HCT116 (cell line): ENCODE results near the gene ITPKB. TPM values are rescaled to one million over a fixed set of nuclear protein-coding genes. Genes with fewer than 3 reads are reported as not detected.

Source experiments
- ATAC-seq: fragments of 200-7000 bp; cut with Tn5 transposase; 2 replicates; pipeline ENCODE4 v1.9.1; 2020; ENCODE audit warnings: mild to moderate bottlenecking, moderate library complexity
- BruUV-seq: library from RNA; stranded (reverse); fragments of 400-500 nt; replicated peaks from 2 replicates; lab custom pipeline; 2021; lab: Mats Ljungman, UMichigan
- CTCF ChIA-PET: fragments of 300-600 bp; sonication (Branson Sonifier 250); formaldehyde crosslinking; loops from one replicate; lab custom pipeline; 2021; ENCODE audit warnings: antibody characterized with exemption; lab: Charles Lee
- POLR2A ChIA-PET: fragments of 300-600, 350-600 bp; sonication (Branson Sonifier 250); formaldehyde crosslinking; loops from one replicate; lab custom pipeline; 2021; ENCODE audit warnings: antibody characterized with exemption; lab: Charles Lee
- RAD21 ChIA-PET, 2 experiments: fragments of 300-600 bp; sonication (Branson Sonifier 250); formaldehyde crosslinking; loops; one replicate each; lab custom pipeline; 2023; ENCODE audit warnings: low total read pairs in 2 of 2; ENCODE audit not compliant: uncharacterized antibody in 2 of 2, unreplicated experiment in 2 of 2, low non-redundant PET in 1 of 2; lab: Charles Lee
- DNase-seq: peaks from one replicate; pipeline ENCODE4 v3.0.0-alpha.2; 2010; ENCODE audit warnings: low read depth, low spot score
- H2AFZ ChIP-seq: fragments of 200-600 bp; shearing (Covaris generic), sonication (generic); 2 replicates; pipeline ENCODE4 v1.6.1; 2017; ENCODE audit warnings: low read depth, mixed run types, mixed read lengths, antibody characterized with exemption, low read length; ENCODE audit not compliant: poor library complexity, severe bottlenecking
- H3K27ac ChIP-seq: 2 replicates; pipeline ENCODE4 v1.5.1; 2012; ENCODE audit warnings: low read depth, low read length
- H3K27me3 ChIP-seq: fragments of 200-600 bp; sonication (generic); 2 replicates; pipeline ENCODE4 v1.6.1; 2016; ENCODE audit warnings: mixed run types, low read length, mixed read lengths; ENCODE audit not compliant: insufficient read depth
- H3K36me3 ChIP-seq, 2 experiments: fragments of 200-500 bp in 1 of 2; fragments of 200-600 bp in 1 of 2; sonication (Bioruptor generic) in 1 of 2; sonication (generic) in 1 of 2; 2 replicates each; pipeline versions ENCODE4 v1.5.1 to v1.6.1; 2014 to 2016; ENCODE audit warnings: low read length in 2 of 2, inconsistent platforms in 1 of 2, mixed read lengths in 1 of 2, mixed run types in 1 of 2; ENCODE audit not compliant: insufficient read depth in 2 of 2, control insufficient read depth in 1 of 2
- H3K4me1 ChIP-seq, 2 experiments: fragments of 200-600 bp in 1 of 2; sonication (generic) in 1 of 2; 2 replicates each; pipeline versions ENCODE4 v1.5.1 to v1.6.1; 2012 to 2017; ENCODE audit warnings: low read length in 2 of 2, inconsistent platforms in 1 of 2, mild to moderate bottlenecking in 1 of 2, mixed read lengths in 1 of 2, mixed run types in 1 of 2, moderate library complexity in 1 of 2; ENCODE audit not compliant: insufficient read depth in 2 of 2, control insufficient read depth in 1 of 2
- H3K4me2 ChIP-seq: fragments of 200-600 bp; sonication (generic); 2 replicates; pipeline ENCODE4 v1.6.1; 2017; ENCODE audit warnings: mixed run types, low read length, mixed read lengths
- H3K4me3 ChIP-seq, 2 experiments: fragments of 200-600 bp in 1 of 2; sonication (generic) in 1 of 2; replicated peaks in 1 of 2; 2 replicates each; pipeline ENCODE4 v1.5.1; 2011 to 2016; ENCODE audit warnings: low read length in 2 of 2, control low read depth in 1 of 2, low read depth in 1 of 2, mild to moderate bottlenecking in 1 of 2, mixed read lengths in 1 of 2, mixed run types in 1 of 2
- H3K79me2 ChIP-seq: fragments of 200-600 bp; sonication (generic); 2 replicates; pipeline ENCODE4 v1.6.1; 2017; ENCODE audit warnings: mild to moderate bottlenecking, mixed run types, low read length, moderate library complexity, mixed read lengths; ENCODE audit not compliant: insufficient read depth
- H3K9ac ChIP-seq: fragments of 200-600 bp; sonication (generic); 2 replicates; pipeline ENCODE4 v1.6.1; 2016; ENCODE audit warnings: low read length, mixed read lengths
- H3K9me2 ChIP-seq: fragments of 200-600 bp; sonication (generic), shearing (Covaris generic); 2 replicates; pipeline ENCODE4 v1.6.1; 2017; ENCODE audit warnings: mixed run types, mild to moderate bottlenecking, moderate library complexity; ENCODE audit not compliant: insufficient read depth
- H3K9me3 ChIP-seq, 2 experiments: fragments of 200-500 bp in 1 of 2; fragments of 200-600 bp in 1 of 2; sonication (Bioruptor generic) in 1 of 2; sonication (generic) in 1 of 2; 2 replicates each; pipeline ENCODE4 v1.6.1; 2014 to 2017; ENCODE audit warnings: low read length in 2 of 2, mixed read lengths in 2 of 2, inconsistent platforms in 1 of 2, low read depth in 1 of 2, mild to moderate bottlenecking in 1 of 2, mixed run types in 1 of 2, moderate library complexity in 1 of 2; ENCODE audit not compliant: control insufficient read depth in 1 of 2, insufficient read depth in 1 of 2
- H4K20me1 ChIP-seq: fragments of 200-600 bp; sonication (generic), shearing (Covaris generic); 2 replicates; pipeline ENCODE4 v1.6.1; 2017; ENCODE audit warnings: mixed run types, mild to moderate bottlenecking, moderate library complexity; ENCODE audit not compliant: insufficient read depth
- CBX3 ChIP-seq: IDR thresholded peaks from 2 replicates; pipeline ENCODE4 v1.6.1; 2012; ENCODE audit warnings: low read depth
- CEBPB ChIP-seq: IDR thresholded peaks from 2 replicates; pipeline ENCODE4 v1.6.1; 2012; ENCODE audit warnings: low read depth
- MAX ChIP-seq: IDR thresholded peaks from 2 replicates; pipeline ENCODE4 v1.6.1; 2012
- POLR2A ChIP-seq: IDR thresholded peaks from 2 replicates; pipeline ENCODE4 v1.7.0; 2011; ENCODE audit warnings: borderline replicate concordance; ENCODE audit not compliant: insufficient read depth, insufficient read length; ENCODE audit errors: extremely low read depth
- POLR2AphosphoS5 ChIP-seq: IDR thresholded peaks from 2 replicates; pipeline ENCODE4 v1.6.1; 2011; ENCODE audit warnings: mild to moderate bottlenecking, low read depth, low read length, moderate library complexity
- RAD21 ChIP-seq: IDR thresholded peaks from 2 replicates; pipeline ENCODE4 v1.6.1; 2012; ENCODE audit warnings: low read depth, mild to moderate bottlenecking
- SP1 ChIP-seq: IDR thresholded peaks from 2 replicates; pipeline ENCODE4 v1.6.1; 2012; ENCODE audit warnings: low read depth
- TCF7L2 ChIP-seq: IDR thresholded peaks from 2 replicates; pipeline ENCODE4 v1.7.0; 2011; ENCODE audit warnings: borderline replicate concordance, inconsistent platforms; ENCODE audit not compliant: insufficient read depth, insufficient read length; ENCODE audit errors: extremely low read depth
- YY1 ChIP-seq: IDR thresholded peaks from 2 replicates; pipeline ENCODE4 v1.6.1; 2011; ENCODE audit warnings: low read length, low read depth, moderate library complexity, mild to moderate bottlenecking; ENCODE audit not compliant: insufficient replicate concordance; ENCODE audit errors: extremely low read depth
- ZBTB33 ChIP-seq: IDR thresholded peaks from 2 replicates; pipeline ENCODE4 v1.6.1; 2011; ENCODE audit warnings: mild to moderate bottlenecking, low read length, moderate library complexity; ENCODE audit not compliant: insufficient replicate concordance; ENCODE audit errors: extremely low read depth
- ZFX ChIP-seq: fragments of 450-650 bp; IDR thresholded peaks from 2 replicates; pipeline ENCODE4 v1.6.1; 2017
- ZNF274 ChIP-seq: fragments of 200-500 bp; sonication (Bioruptor generic); IDR thresholded peaks from 2 replicates; pipeline ENCODE4 v1.6.1; 2014; ENCODE audit warnings: mild to moderate bottlenecking, low read depth, low read length, inconsistent platforms
- intact Hi-C: fragments of 100-400 bp; cut with micrococcal nuclease; formaldehyde crosslinking; loops from 2 replicates; pipeline ENCODE4 v1.10.0; 2022
- total RNA-seq: library from RNA; stranded (reverse); gene quantifications from one replicate; pipeline ENCODE4 v1.2.1, GENCODE V29; 2021; ENCODE audit not compliant: unreplicated experiment
- TF ChIP-seq, protein P1 (sequence below), 3 experiments: fragments of 200-600 bp in 1 of 3; sonication (generic) in 1 of 3; IDR thresholded peaks in 2 of 3; conservative IDR thresholded peaks in 1 of 3; 2 replicates each; pipeline ENCODE4 v1.5.1; 2012 to 2017; ENCODE audit warnings: low read depth in 2 of 3, low read length in 2 of 3, antibody characterized with exemption in 1 of 3, borderline replicate concordance in 1 of 3, control low read depth in 1 of 3, mild to moderate bottlenecking in 1 of 3, mixed read lengths in 1 of 3, mixed run types in 1 of 3, moderate library complexity in 1 of 3; ENCODE audit not compliant: insufficient read depth in 1 of 3

ITPKB gene
- total RNA-seq, 1 experiment from 2014 or later: 4.4 TPM

DNA sequence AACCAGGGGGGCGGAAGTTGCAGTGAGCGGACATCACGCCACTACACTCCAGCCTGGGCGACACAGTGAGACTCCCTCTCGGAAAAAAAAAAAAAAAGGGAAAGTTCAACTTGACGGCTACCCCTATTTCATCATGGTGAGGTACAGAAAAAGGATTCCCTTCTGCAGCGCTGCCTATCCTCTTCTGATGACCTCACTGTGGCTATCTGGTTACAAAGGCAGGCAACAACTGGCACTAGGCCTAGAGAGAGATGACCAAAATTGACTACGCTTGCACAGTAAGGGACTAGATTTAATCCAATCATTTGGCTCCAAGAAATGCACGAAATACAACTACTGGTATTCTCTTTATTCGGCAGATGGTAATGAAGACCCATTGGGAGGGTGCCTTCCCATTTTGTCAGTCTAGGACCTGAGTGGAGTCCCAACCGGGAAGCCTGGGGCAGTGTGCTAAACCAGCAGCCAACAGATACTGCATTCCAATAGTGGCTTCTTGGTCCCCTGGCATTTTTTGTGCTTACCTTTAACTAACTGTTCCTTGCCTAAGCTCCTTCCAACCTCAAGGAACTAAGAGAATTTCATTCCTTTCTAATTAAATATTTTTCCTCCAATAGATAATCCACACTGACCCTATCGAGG lies 36.6 kb downstream of the ITPKB start:
- no peaks in the 10 kb centered on the region for H3K9me2 ChIP-seq
- H3K4me3 ChIP-seq: no peak overlapping the region
- H4K20me1 ChIP-seq: no peaks in the 10 kb centered on the region
- H3K79me2 ChIP-seq: no peaks in the 10 kb centered on the region
- TF ChIP-seq, protein P1, sequence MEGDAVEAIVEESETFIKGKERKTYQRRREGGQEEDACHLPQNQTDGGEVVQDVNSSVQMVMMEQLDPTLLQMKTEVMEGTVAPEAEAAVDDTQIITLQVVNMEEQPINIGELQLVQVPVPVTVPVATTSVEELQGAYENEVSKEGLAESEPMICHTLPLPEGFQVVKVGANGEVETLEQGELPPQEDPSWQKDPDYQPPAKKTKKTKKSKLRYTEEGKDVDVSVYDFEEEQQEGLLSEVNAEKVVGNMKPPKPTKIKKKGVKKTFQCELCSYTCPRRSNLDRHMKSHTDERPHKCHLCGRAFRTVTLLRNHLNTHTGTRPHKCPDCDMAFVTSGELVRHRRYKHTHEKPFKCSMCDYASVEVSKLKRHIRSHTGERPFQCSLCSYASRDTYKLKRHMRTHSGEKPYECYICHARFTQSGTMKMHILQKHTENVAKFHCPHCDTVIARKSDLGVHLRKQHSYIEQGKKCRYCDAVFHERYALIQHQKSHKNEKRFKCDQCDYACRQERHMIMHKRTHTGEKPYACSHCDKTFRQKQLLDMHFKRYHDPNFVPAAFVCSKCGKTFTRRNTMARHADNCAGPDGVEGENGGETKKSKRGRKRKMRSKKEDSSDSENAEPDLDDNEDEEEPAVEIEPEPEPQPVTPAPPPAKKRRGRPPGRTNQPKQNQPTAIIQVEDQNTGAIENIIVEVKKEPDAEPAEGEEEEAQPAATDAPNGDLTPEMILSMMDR (IDR thresholded peaks at IDR 0.05 in 2 of 3, conservative IDR thresholded peaks at IDR 0.05 in 1 of 3; ENCODE audit: borderline replicate concordance in 1 of 3, insufficient read depth in 1 of 3, low read depth in 2 of 3, low read length in 2 of 3): no peak
- TF ChIP-seq TCF7L2 (no peak), SP1 (no peak), CEBPB (no peak), MAX (no peak), YY1 (no peak), ZFX (no peak), CBX3 (no peak), POLR2A (no peak), POLR2AphosphoS5 (no peak), ZNF274 (no peak), RAD21 (no peak), ZBTB33 (no peak)
- DNase-seq (no peak), ATAC-seq (no peak)
- H3K4me1 ChIP-seq: peaks cover 0 to 9% of the 10 kb centered on the region in 2 experiments; a peak in 2 of 4 replicates
- H3K9ac ChIP-seq: no peak overlapping the region
- no peak overlapping the region for H3K27ac ChIP-seq
- ChIA-PET POLR2A (no interaction called here), CTCF (no interaction called here), RAD21 (no interaction called here)
- no peaks in the 10 kb centered on the region for H3K27me3 ChIP-seq
- H2AFZ ChIP-seq: no peak overlapping the region
- intact Hi-C loops: no loop called here
- no peak overlapping the region for H3K4me2 ChIP-seq
- H3K9me3 ChIP-seq: no peaks in the 10 kb centered on the region
- BruUV-seq: no TSS peak
- no peaks in the 10 kb centered on the region for H3K36me3 ChIP-seq
